Measurements from ENCODE around the gene CBFA2T3.

Gene CBFA2T3

DNA sequence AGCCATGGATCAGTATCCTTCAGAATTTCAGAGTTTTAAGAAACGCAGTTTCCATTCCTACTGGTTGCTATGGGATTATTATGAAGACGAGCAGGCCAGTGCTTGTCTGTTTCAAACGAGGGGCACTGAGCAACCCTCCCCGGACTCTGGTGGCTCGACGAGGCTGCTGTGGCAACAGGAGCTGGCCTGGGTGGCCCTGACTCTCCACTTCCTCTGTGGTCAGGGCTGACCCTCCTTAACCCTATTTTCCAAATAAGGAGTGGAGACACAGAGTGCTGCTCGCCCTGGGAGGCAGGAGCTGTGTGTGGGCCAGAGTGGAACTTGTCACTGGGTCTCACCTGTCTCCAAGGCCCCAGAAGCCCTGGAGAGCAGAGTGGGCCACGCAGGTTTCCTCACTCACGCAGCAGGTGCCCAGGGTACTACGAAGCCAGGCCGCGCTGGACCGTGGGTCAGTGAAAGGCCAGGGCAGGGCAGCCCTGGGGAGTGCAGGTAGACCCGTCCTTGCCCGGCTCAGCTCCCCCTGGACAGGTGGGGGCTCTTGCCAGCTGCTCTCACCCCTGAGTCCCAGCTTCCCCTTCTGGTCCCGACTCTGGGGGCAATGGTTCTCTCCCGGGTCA lies 123.6 kb downstream of the CBFA2T3 start:
- no peak for DNase-seq

GRCh38 chr16:88851616-88852015 lies 125.4 kb downstream of the CBFA2T3 start:
- no peak for DNase-seq

GRCh38 chr16:88850531-88851199 lies 126.3 kb downstream of the CBFA2T3 start:
- no peak for DNase-seq

DNA sequence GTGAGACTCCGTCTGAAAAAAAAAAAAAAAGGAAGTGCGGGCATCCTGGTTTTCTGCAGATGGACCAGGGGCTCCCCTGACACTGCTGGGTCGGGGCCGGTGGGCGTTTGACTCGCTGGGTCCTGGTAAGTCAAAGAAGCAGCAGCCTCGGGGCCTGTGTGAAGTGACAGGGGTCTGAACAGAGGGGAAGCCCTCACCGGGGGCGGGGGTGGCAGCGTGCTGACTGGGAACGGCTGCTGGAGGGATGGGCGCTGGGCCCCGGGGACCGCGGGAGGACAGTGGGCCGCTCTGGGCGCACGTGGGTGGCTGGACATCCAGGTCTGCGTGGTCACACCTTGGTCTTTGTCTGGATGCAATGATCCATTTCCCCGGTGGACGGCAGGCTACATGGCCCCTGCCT lies 128.4 kb downstream of the CBFA2T3 start:
- DNase-seq: no peak

DNA sequence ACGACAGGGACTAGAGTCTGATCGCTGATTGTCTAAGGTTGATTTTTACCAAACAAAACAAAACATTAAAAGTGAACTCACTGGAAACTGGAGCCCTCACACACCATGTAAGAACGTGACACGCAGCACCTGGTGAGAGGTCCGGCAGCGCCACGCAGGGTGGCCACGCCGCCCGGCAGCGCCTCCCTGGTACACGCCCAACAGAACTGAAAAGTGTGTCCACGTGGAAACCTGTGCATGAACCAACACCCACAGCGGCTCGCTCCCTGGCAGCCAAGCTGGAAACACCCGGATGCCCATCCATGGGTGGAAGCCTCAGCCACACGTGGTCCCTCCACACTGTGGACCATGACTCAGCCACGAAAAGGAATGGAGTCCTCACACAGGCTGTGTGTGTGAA lies 129.4 kb downstream of the CBFA2T3 start:
- no peak for DNase-seq

DNA sequence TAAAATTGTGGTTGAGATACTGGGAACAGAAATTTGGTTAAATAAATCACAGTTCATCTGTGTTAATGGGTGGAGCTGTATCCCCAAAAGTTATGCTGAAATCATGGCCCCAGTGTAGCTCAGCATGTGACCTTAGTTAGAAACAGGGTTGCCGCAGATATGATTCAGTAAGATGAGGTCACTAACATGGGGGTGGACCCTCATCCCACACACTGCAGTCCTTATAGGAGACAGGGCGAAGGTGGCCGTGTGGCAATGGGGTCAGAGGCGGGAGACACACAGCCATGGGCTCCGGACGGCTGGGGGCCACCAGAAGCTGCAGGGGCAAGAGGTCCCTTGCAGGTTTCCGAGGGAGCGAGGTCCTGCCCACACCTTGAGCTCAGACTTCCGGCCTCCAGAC lies 130.9 kb downstream of the CBFA2T3 start:
- DNase-seq: no peak

DNA sequence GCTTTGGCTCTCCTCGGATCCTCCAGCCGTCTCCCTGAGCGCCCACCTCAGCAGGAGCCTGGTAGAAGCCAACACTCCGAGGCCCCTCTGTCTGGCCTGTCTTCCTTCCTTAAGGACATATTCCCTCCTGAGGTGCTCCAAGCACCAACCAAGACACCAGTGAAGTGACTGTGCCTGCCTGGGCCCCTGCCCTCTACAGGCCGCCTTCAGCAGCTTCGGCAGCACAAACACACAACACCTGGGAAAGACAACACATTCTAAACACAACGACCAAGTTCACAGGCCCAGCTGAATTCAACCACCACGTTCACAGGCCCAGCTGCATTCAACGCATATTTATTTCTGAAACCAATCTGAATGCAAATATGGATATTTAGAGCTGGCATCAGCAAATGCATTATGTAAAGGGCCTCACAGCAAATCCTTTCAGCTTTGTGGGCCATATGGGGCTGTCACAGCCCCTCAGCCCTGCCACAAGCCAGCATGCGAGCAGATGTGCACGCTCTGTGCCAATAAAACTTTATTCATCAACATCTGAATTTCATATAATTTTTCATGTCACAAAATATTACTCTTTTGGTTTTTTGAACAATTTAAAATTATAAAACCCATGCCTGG lies 132.5 kb downstream of the CBFA2T3 start:
- DNase-seq: no peak

DNA sequence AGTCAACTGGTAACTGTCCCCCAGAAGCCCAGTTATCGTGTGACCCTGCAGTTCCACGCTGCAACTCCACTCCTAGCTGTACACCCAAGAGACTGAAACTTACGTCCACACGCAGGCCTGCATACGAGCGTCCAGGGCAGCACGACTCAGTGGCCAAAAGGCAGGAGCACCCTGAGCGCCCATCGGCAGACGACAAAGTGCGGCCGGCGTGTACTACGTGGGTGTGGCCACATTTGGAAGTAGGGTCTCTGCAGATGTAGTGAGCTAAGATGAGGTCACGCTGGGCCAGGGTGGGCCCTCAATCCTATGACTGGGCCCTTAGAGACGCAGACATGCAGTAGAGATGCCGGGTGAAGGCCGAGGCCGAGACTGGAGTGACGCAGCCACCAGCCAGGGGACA lies 133.8 kb downstream of the CBFA2T3 start:
- DNase-seq: no peak

- no peak for DNase-seq
These were observed 134.2 kb downstream of the CBFA2T3 start for GRCh38 chr16:88842806-88843205.

DNA sequence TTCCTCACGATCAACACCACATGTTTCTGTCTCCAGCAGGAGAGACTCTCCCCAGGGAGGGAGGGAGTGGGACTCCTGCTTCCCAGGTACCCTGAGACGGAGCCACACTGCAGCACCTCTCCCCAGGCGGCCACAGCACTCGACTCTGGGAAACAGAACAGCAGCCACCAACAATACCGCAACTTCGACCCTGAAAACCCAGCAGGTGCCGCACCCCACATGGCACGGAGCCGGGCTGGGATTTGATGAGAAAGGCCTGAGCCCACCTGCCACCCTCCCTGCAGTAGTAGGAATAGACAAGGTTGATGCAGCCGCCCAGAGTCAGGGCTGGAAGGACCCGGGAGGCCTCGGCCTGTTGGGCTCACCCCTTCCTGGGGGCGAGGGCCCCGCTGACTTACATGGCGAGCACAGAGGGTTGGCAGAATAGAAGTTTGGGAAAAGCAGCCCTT lies 134.7 kb downstream of the CBFA2T3 start:
- DNase-seq: no peak

DNA sequence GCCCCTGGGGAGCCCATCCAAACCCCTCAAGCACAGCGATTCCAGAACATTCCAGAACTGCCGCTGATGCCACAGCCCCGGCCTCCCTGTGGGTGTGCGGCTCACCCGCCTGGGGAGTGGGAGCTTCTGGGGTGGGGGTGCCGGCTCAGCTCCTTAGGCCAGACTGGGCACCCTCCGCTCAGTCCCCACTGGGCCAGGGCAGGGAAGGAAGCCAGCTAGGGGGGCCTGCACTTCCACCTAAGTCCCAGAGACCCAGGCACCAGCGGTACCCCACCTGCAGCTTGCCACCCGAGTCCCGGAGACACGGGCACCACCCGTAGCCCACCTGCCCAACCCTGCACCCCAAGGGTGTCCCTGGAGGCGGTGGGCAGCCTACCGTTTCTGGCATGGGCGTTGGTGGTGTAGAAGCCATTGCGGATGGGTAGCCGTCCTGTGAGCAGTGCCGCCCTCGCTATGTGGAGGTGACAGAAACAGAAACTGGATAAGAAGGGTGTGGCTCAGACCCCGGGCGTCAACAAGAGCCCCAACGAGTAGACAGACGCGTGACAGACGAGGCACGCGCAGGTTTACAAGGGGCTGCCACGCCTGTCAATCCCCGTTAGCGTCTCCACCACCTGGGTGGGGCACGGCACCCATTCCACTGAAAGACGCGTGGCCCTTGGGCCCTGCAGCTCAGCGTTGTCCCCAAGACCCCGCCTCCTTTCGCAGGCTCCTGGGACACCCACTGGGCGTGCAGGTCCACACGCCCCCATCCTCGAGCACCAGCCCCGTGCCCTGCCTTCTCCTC lies 135.3 kb downstream of the CBFA2T3 start:
- DNase-seq: no peak

DNA sequence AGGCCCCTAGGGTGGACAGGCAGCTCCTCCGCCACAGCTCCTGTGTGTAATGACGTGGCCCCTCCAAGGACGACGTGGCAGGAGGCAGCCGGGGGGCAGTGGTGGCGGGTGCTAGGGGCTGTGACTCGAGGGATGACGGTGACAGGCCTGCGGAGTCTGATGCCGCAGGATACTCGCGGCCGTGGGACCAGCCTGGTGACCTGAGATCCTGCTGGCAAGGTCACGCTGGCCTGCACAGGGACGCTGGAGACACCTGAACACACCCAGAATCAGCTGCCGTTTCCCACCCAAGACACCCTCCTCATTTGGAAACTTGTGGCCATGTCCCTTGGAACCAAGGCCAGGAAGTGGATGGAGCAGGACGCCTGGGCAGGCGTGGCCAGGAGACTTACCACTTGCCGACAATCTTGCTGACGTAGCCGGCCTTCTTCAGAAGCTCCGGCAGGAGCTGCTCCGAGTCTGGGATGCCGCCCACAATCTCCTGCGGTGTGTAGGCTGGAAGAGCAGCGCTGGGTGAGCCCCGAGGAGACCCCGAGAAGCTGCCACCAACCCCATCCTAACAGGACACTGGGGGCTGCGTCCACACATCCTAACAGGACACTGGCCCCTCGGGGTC lies 136.3 kb downstream of the CBFA2T3 start:
- no peak for DNase-seq

- no peak for DNase-seq
These were observed 137.0 kb downstream of the CBFA2T3 start for GRCh38 chr16:88839745-88840599.

- no peak for DNase-seq
These were observed 137.9 kb downstream of the CBFA2T3 start for GRCh38 chr16:88839026-88839529.

DNA sequence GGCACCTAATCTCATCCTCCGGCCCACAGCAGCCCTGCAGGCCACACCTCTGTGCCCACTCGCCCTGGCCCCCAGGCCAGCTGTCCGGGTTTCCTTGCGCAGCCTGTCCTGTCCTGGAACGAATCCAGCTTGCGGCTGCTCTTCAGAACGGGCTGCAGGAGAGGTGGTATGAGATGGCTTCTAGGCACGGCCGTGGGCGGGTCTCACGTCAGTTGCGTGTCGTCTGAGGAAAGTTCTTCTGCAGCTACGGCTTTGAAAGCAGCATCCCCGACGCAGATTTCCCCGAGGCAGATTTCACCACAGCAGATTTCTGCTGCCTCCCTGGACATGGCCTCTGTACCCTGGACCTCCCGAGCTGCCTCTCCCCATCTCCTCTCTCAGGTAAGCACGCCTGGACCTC lies 138.4 kb downstream of the CBFA2T3 start:
- no peak for DNase-seq

DNA sequence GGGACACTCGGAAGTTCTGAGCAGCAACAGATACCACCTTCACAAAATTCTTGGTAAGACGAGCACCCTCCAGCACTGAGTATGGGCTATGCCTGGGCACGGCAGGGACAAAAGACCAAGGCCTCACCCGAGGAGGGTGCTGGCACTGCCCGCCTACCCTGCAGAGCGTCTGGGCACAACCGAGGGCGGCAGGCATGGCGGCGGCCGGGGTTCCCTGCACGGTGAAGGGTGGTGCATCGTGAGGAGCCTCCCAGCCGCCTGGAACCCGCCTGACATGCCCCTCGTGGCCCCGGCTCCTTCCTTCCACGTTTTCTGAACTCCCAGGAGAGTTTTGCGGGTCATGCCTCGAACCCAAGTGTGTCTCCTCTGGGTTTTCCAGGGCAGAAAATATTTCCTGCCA lies 139.2 kb downstream of the CBFA2T3 start:
- DNase-seq: no peak

DNA sequence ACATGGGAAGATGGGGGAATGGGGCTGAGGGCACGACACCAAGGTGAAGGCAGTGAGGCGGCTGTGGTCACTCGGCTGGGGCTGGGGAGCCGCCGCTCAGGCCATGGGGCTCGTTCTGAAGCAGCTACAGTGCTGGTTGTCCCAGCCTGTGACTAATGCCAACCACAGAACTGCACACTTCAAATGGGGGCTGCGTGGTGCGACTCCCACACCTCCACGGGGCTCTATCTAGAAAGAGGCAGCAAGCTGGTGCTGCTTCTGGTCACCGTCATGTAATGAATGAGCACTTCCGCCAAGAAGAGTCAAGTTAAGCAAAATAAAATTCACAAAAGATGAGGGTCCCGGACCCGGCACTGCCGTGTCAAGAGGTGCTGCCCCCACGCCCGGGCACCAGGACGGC lies 140.2 kb downstream of the CBFA2T3 start:
- DNase-seq: no peak

- no peak for DNase-seq
These were observed 141.2 kb downstream of the CBFA2T3 start for GRCh38 chr16:88835818-88836217.

- DNase-seq: no peak
These were observed 141.6 kb downstream of the CBFA2T3 start for GRCh38 chr16:88835383-88835782.

- no peak for DNase-seq
These were observed 142.3 kb downstream of the CBFA2T3 start for GRCh38 chr16:88834670-88835069.

- DNase-seq: no peak
These were observed 143.9 kb downstream of the CBFA2T3 start for GRCh38 chr16:88833086-88833485.

GRCh38 chr16:88831838-88832237 lies 145.2 kb downstream of the CBFA2T3 start:
- no peak for DNase-seq

Data from COR-L47 (cell line).